Dendritic cell treated with granulocyte-macrophage colony-stimulating factor and Interleukin-4, amounts not matched to agents 40 ng/mL and 50 ng/mL, for 4 days (primary cell): ENCODE data around the gene TECTB.
A peak's percentile ranks its signal among the peaks of the same experiment; 100 is the strongest.

Experiments
- H3K27ac Mint-ChIP-seq: one replicate; pipeline ENCODE4 v1.8.0; 2022; ENCODE audit warnings: mild to moderate bottlenecking, mixed read lengths
- H3K27me3 Mint-ChIP-seq: one replicate; pipeline ENCODE4 v1.8.0; 2022; ENCODE audit warnings: mild to moderate bottlenecking, mixed read lengths
- H3K36me3 Mint-ChIP-seq: one replicate; pipeline ENCODE4 v1.8.0; 2022; ENCODE audit warnings: low read depth, mixed read lengths
- H3K4me1 Mint-ChIP-seq: one replicate; pipeline ENCODE4 v1.8.0; 2022; ENCODE audit warnings: low read depth, mixed read lengths
- H3K4me3 Mint-ChIP-seq: one replicate; pipeline ENCODE4 v1.8.0; 2022; ENCODE audit warnings: mild to moderate bottlenecking, moderate library complexity, mixed read lengths
- H3K9me3 Mint-ChIP-seq: one replicate; pipeline ENCODE4 v1.8.0; 2022; ENCODE audit warnings: mixed read lengths
- intact Hi-C: fragments of 100-400 bp; cut with micrococcal nuclease; formaldehyde crosslinking; loops from one replicate; pipeline ENCODE4 v1.15.0; 2022

TECTB gene

GRCh38 chr10:112304267-112304859, 21.2 kb downstream of the TECTB start:
- Mint-ChIP-seq H3K4me3 (no peak overlapping the region), H3K27me3 (peaks cover 40% of the 10 kb centered on the region), H3K27ac (no peak overlapping the region), H3K36me3 (no peaks in the 10 kb centered on the region), H3K4me1 (no peaks in the 10 kb centered on the region), H3K9me3 (no peaks in the 10 kb centered on the region)
- intact Hi-C loops: no loop called here

GRCh38 chr10:112307358-112308124, 24.3 kb downstream of the TECTB start:
- Mint-ChIP-seq H3K4me3 (no peak overlapping the region), H3K4me1 (no peaks in the 10 kb centered on the region), H3K27ac (no peak overlapping the region), H3K36me3 (no peaks in the 10 kb centered on the region), H3K27me3 (peaks cover 36% of the 10 kb centered on the region), H3K9me3 (no peaks in the 10 kb centered on the region)
- intact Hi-C loops: no loop called here

- Mint-ChIP-seq H3K36me3 (no peaks in the 10 kb centered on the region), H3K9me3 (no peaks in the 10 kb centered on the region), H3K27me3 (peaks cover 40% of the 10 kb centered on the region), H3K4me1 (no peaks in the 10 kb centered on the region), H3K27ac (no peak overlapping the region), H3K4me3 (no peak overlapping the region)
- intact Hi-C loops: no loop called here
These were observed 24.9 kb downstream of the TECTB start for GRCh38 chr10:112308125-112308502.

DNA sequence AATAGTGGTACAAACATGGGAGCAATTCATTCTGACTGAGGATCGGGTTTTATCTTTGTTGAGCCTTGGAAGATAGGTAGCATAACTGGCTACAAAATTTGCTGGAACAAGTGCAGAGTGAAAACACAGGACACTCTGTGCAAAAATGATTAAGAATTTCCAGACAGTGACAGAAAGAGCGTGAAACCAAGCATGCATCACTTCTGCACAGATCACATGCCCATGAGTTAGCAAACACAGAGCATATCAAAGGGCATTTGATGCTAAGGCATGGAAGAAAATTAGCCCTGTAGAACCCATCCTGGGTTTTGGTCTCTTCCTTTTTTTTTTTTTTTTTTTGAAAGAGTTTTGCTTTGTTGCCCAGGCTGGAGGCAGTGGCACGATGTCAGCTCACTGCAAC, 28.3 kb downstream of the TECTB start:
- intact Hi-C loops: no loop called here
- Mint-ChIP-seq H3K27ac (no peak overlapping the region), H3K4me3 (no peak overlapping the region), H3K9me3 (no peaks in the 10 kb centered on the region), H3K27me3 (peaks cover 42% of the 10 kb centered on the region), H3K36me3 (no peaks in the 10 kb centered on the region), H3K4me1 (no peaks in the 10 kb centered on the region)

DNA sequence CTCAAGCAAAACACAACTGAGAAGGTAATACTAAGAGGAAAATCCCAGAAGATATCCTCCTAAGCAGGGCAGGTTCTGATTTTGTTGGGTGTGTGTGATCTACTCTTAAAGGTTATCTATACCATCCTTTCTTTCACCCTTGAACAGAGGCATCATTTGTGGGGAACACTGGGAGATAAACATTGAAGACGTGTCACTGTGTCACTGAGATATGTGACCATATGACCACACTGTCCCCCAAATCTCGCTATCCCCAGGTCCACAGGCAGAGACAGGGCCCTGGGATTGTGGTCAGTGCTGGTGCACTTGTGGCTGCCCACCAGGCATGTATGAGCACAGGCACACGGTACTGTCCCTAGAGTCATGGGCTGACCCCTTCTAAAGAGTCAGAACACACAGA, 30.0 kb downstream of the TECTB start:
- Mint-ChIP-seq H3K4me1 (no peaks in the 10 kb centered on the region), H3K27ac (no peak overlapping the region), H3K4me3 (no peak overlapping the region), H3K9me3 (no peaks in the 10 kb centered on the region), H3K36me3 (no peaks in the 10 kb centered on the region), H3K27me3 (peaks cover 42% of the 10 kb centered on the region)
- intact Hi-C loops: no loop called here

DNA sequence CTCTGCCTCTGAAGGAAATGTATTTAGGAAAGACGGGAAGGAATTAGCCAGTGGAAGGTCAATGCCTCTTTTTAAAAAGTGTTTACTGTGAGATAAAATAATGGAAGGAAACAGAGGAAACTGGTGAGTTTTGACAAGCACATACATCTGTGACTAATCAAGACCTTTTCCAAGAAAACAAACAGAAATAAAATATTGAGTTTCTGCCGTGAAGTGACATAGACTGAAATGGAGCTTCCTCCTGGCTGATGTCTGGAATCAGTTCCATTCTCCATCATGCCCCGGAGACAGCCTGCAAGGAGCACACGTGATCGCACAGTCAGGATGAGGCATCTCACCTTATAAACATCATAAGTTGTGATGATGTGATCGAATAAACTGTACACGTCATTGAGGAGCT, 30.7 kb downstream of the TECTB start:
- no peak overlapping the region for H3K27ac Mint-ChIP-seq
- no peaks in the 10 kb centered on the region for H3K9me3 Mint-ChIP-seq
- H3K27me3 Mint-ChIP-seq: peaks cover 41% of the 10 kb centered on the region
- H3K4me1 Mint-ChIP-seq: no peaks in the 10 kb centered on the region
- H3K4me3 Mint-ChIP-seq: no peak overlapping the region
- intact Hi-C loops: no loop called here
- H3K36me3 Mint-ChIP-seq: no peaks in the 10 kb centered on the region

GRCh38 chr10:112314822-112315474, 31.7 kb downstream of the TECTB start:
- peaks cover 45% of the 10 kb centered on the region for H3K27me3 Mint-ChIP-seq
- no peak overlapping the region for H3K4me3 Mint-ChIP-seq

GRCh38 chr10:112327678-112328077, 44.5 kb downstream of the TECTB start:
- H3K9me3 Mint-ChIP-seq: no peaks in the 10 kb centered on the region
- H3K36me3 Mint-ChIP-seq: no peaks in the 10 kb centered on the region
- H3K4me3 Mint-ChIP-seq: no peak overlapping the region
- intact Hi-C loops: no loop called here
- H3K4me1 Mint-ChIP-seq: peaks cover 21% of the 10 kb centered on the region
- no peak overlapping the region for H3K27ac Mint-ChIP-seq
- H3K27me3 Mint-ChIP-seq: peaks cover 14% of the 10 kb centered on the region

More at GRCh38 chr10:112314822-112315474, 31.7 kb downstream of the TECTB start:
- Mint-ChIP-seq H3K4me1 (no peaks in the 10 kb centered on the region), H3K27ac (no peak overlapping the region), H3K36me3 (no peaks in the 10 kb centered on the region), H3K9me3 (no peaks in the 10 kb centered on the region)
- intact Hi-C loops: loop anchor here (1.0 kb wide), 2 partner anchors 120 to 199 kb away; no protein-coding TSS in a partner anchor

GRCh38 chr10:112330162-112330561, 47.0 kb downstream of the TECTB start:
- intact Hi-C loops: no loop called here
- Mint-ChIP-seq H3K27me3 (peaks cover 14% of the 10 kb centered on the region), H3K4me3 (peak overlapping the region; percentile 17), H3K9me3 (no peaks in the 10 kb centered on the region), H3K4me1 (peaks cover 21% of the 10 kb centered on the region), H3K27ac (peak overlapping the region; percentile 66), H3K36me3 (no peaks in the 10 kb centered on the region)

DNA sequence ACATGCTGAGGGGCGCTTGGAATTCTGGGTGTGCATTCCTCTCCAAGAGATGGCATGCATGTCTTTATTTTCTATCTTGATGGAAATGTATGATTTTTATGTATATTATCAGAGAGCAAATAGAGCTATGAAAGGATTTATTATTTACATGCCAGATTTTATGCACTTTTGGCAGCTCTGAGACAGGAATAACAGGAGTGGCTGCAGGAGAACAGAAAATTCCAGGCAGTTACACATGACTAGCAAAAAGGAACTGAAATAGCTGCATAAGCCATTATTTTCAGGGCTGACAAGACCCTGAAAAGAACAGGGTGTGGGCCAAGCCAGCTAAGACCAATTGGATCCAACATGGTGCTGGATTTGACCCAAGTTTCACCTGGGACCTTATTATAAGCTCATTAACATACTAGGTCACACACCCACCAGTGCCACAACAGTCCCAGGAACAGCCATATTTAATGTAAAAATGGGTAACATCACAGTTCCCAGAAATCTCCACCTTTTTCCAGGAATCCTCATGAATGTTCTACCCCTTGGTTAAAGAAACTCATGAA, 47.5 kb downstream of the TECTB start:
- intact Hi-C loops: no loop called here
- Mint-ChIP-seq H3K36me3 (no peaks in the 10 kb centered on the region), H3K4me1 (peaks cover 23% of the 10 kb centered on the region), H3K27me3 (peaks cover 10% of the 10 kb centered on the region), H3K9me3 (no peaks in the 10 kb centered on the region), H3K27ac (peak overlapping the region; percentile 66), H3K4me3 (peak overlapping the region; percentile 17)

DNA sequence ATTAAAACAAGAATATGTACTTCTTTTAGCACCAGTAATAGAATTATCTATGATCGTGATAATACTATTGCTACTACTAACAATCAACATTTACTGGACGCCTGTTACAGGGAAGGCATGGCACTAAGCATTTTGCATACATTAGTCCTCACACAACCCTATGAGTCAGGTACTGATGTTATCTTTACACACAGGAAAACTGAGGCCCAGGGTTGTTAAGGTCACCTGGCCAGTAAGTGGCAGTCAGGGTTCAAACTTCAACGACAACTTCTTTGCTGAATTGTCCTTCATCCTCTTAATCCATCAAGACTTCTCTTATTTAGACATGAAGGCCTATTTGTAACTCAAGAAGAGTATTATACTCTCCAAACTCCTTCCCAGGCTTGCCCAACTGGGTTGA, 48.8 kb downstream of the TECTB start:
- peaks cover 10% of the 10 kb centered on the region for H3K27me3 Mint-ChIP-seq
- H3K36me3 Mint-ChIP-seq: no peaks in the 10 kb centered on the region
- peaks cover 29% of the 10 kb centered on the region for H3K4me1 Mint-ChIP-seq
- H3K27ac Mint-ChIP-seq: peak overlapping the region; percentile 25
- no peaks in the 10 kb centered on the region for H3K9me3 Mint-ChIP-seq
- no peak overlapping the region for H3K4me3 Mint-ChIP-seq
- intact Hi-C loops: no loop called here

GRCh38 chr10:112332509-112333228, 49.5 kb downstream of the TECTB start:
- peaks cover 29% of the 10 kb centered on the region for H3K4me1 Mint-ChIP-seq
- H3K4me3 Mint-ChIP-seq: no peak overlapping the region
- H3K27ac Mint-ChIP-seq: peak overlapping the region; percentile 25
- intact Hi-C loops: no loop called here
- no peaks in the 10 kb centered on the region for H3K9me3 Mint-ChIP-seq
- no peaks in the 10 kb centered on the region for H3K36me3 Mint-ChIP-seq
- H3K27me3 Mint-ChIP-seq: peaks cover 14% of the 10 kb centered on the region

DNA sequence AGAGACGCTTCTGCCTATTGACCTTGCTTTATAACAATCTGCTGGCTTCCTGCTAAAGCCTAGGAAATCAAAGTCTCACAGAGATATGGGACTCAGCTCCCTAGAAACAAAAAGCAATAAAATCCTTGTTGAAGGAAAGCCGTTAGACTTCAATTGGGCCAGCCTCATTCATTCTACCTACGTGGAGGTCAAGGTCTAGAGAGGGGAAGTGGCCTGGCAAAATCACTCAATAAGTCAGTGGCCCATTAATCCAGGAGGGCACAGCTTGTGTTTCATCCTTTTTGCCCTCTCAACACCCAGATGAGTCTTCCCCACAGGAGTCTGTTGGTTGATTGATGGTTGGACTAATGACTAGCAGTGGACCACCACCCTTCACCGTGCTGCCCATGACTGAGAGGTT, 50.3 kb downstream of the TECTB start:
- intact Hi-C loops: no loop called here
- Mint-ChIP-seq H3K27ac (no peak overlapping the region), H3K4me3 (no peak overlapping the region), H3K27me3 (peaks cover 14% of the 10 kb centered on the region), H3K36me3 (no peaks in the 10 kb centered on the region), H3K4me1 (peaks cover 27% of the 10 kb centered on the region), H3K9me3 (no peaks in the 10 kb centered on the region)
